Measurements from ENCODE around the gene PLA2G15.

Gene PLA2G15

DNA sequence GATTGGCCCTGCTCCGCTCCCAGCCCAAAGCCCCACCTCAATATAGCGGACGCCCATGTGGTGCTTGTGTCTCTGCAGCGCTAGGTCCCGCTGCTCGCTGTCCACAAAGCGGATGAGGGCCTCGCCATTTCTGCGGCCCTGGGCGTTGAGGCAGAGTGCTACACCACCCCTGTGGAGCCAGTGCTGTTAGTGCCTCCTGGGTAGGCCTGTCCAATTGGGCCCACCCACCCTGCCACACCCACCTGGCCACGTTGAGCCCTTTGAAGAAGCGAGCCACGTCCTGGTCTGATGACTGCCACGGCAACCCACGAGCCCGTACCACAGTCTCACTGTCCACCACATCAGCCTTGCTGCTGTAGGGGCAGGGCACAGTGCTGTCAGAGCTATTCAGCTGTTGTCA lies 12.8 kb upstream of the PLA2G15 start:
- no peak for DNase-seq (ENCODE audit: low read depth in 2 of 2)

DNA sequence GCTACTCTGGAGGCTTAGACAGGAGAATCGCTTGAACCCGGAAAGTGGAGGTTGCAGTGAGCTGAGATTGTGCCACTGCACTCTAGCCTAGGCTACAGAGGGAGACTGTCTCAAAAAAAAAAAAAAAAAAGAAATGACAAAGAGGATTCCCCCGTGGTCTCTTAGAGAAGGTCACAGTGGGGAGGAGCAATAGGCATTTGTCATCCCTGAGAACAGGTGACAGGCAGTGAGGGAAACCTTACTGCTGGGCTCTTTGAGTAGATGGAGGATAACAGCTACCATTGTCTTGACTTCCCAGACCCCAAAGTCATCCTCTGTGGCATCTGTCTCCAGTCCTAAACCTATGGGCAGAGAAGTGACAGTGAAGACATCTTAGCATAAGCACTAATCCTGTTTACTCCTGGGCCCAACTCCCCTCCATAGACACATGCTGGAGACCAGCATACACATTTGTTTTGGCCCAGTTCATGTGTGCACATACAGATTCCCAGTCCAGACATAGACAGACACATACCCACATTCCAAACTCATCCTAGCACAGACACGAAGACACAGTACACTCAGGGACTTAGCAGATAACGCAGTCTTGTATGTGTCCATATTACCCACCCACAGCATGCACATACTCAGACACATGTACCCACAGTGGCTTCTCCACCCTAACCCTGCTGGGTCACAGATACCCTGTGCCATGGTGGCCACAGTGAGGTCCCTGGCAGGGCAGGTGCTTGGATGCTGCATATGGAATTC lies 11.9 kb upstream of the PLA2G15 start:
- DNase-seq (ENCODE audit: low read depth in 2 of 2), result no peak

DNA sequence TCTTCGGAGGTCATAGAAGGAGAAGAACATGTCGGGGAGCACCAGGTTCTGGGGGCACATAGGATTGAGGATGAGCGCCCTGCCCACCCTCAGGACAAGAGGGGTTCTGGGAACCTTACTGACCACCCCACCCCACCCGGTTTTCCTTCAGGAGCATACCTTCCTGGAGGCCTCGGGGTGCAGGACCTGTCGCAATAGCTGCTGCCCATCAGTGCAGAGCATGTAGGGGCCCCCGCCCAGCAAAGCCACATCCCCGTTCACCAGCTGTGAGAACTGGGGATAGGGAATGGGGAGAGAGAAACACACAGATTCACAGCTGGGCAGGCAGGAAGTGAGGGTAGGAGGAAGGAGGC lies 11.4 kb upstream of the PLA2G15 start:
- no peak for DNase-seq (ENCODE audit: low read depth in 2 of 2)

DNA sequence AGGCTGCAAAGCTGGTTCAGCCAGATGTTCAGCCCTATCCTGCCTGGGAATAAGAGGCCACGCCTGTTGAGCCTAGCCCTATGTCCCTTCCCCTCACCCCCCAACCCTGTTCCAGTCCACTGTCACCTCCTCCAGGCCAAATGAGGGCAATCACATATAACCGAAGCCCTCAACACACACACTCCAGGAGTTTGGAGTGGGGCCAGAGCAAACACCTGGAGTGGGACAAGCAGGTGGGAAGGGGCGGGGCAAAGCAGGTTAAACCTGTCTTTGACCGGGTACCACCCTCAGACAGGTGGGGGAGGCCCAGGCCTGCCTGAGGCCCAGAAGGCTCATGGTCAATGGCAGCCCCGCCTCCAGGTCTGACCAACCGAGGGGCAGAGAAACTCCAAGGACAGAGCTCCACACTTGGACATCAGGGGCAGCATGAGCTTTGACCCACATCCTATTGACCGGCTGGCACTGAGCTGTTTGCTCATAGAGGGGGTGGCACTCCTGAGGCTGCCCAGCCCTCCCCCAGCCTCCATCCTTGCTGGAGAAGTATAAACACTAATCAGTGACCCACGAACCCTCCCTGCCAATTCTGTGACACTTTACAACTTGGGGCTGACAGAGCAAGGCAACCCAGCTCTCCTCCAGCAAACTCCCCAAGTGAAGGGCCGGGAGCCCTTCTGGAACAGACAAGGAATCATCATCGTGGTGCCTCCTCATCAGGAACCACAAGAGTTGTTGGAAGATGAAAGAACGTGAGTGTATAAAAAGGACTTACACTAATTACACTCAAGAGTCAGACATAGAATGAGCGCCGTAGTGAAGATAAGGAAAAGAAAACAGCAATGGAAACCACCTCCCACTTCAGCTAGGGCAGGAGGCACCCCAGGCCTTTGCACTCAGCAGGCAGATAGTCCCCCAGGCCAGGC lies 10.7 kb upstream of the PLA2G15 start:
- no peak for DNase-seq (ENCODE audit: low read depth in 2 of 2)

DNA sequence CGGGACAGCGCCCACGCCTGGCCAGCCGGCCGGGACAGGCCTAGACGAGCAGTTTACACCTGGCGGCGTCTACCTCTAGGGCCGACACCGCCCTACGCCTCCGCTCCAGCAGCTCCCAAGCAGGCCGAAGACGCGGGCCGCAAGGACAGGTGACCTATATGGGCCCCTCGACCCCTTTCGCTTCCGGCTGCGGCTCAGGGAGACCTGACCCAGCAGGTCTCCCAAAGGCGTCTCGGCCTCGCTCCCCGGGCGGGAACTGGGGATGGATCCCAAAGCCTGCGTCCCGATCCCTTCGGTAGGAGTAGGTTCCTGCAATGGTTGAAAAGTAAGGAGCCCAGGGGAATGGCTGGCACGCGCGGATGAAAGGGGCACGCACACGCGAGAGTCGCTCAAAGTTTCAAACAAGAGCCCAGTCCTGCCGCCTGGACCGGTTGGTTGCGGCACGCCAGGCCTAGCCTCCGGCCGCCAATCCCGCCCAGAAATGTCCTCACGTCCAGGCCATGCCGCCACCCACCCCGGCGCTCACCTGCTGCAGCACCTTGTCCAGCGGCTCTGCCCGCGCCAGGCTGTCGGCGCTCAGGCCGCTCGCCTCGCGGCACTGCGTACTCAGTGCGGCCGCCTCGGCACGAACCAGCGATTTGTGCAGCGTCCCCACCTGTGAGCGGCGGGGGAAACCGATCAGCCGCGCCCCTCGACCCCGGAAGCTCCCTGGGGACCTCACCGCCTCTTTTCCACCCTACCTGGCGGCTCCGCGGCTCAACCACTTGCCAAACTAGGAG lies 9.9 kb upstream of the PLA2G15 start:
- DNase-seq (ENCODE audit: low read depth in 2 of 2), result no peak

DNA sequence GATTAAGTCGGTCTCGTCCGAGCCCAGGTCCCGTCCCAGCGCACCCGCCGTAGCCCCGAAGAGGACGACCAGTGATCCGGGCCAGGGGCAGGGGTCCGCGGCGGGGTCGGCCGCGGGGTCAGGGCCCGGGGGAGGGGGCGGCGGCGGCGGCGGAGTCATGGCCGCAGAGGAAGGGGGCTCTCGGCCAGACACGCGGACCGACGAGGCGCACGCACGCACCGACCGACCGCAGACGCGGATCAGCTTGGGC lies 9.4 kb upstream of the PLA2G15 start, which contains the start of gene ESRP2:
TSS of gene ESRP2 (minus strand) at position 241 of the 250 bp plus-strand sequence. CDS start at position 159, 82 bp downstream.
- DNase-seq (ENCODE audit: low read depth in 2 of 2), result no peak

DNA sequence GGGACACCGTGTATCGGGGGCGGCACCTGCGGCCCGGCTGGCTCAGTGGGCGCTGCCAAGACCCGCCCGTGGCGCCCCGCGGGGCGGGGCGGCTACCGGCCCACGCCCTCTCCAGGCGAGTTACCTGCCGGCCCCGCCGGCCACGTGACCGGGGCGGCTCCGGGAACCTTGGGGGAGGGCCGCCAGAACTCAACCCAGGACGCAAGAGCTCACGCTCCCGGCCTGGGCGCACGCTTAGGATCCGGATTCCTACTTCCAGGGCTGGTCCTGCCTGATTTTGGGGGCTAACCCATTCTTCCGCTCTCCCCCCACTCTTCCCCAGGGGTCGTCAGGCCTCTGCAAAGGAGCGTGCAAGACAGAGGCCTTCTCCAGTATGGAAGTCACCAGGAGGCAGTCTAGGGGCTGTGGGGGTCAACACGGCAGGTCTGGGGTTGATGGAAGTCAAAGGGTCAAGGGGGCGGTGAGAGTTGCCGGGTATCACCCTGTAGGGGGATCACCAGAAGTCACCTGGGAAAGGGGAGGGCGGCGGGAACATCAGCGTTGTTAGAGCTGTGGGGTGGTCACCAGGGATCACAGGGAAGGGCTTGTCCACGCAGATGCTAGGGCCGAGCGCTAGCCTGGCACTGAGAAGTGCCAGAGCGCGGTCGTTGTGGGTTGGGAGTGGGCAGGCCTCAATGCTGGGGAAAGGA lies 8.9 kb upstream of the PLA2G15 start:
- DNase-seq (ENCODE audit: low read depth in 2 of 2), result peak in 1 of 2 donors; percentile 36

DNA sequence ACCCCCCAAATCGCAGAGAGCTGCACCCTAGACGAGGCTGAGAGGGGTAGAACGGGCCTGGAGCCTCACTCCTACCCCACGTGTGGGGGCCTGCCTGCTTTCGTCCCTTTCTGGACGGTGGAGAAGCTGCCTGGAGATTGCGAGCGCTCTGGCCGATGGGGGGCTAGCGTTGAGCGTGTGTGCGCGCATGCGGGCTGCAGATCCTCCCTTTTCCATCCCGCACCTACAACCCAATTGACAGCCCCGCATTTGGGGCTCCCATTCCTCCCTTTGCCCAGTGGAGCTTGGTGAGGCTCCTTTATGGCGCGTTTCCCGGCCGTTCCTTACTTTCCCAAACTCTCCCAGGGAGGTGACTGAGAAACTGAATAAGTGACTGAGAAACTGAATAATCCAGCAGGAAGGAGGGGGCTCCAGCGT lies 8.3 kb upstream of the PLA2G15 start:
- no peak for DNase-seq (ENCODE audit: low read depth in 2 of 2)

DNA sequence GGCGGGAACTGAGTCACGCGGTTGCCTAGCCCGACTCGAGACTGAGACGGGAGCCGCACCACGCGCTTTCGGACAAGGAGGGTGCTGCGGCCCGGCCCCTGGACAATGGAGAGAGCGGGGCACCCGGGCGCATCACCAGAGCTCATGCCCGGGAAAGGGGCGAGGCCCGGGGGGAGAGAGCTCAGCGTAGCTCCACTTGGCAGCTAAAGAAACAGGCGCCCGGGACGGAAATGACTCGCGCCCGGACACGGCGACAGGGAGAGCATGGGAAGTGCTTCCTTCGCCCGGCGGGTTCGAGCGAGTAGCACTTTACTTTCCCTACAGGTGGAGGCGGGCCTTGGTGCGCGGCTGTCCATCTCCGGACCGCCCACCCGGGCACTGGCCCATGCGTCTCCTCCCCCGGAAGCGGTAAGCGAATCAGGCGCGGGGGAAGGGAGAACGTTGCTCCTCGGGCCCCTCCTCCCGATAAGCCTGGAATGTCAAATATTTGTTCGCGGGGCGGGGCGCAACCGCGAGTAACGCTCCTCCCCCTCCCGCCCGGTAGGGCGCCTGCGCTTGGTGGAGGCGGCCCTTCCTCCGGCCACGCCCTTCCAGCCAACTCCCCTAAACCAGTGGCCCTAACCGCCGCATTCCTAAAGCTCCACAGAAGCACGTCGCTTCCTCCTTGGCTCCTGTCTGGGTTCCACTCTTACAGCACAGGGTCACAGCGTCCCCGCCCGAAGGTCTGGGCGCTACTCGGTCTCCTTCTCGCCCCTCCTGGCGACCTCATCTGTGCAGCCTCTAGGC lies 7.7 kb upstream of the PLA2G15 start:
- DNase-seq (ENCODE audit: low read depth in 2 of 2), result peak; percentile 84 to 89

DNA sequence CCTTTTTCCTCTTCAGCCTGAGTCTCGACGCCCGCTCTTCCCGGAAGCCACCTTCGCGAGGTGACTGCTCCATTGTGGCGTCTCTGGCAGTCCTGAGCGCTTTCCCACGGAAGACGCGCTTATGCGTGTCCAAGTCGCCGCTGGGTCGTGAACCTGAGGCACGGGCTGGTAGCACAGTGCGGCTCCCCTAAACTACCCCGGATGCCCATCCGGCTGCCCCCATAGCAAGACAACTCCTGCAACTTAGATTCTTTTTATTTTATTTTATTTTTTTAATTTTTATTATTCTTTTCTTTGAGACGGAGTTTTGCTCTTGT lies 7.2 kb upstream of the PLA2G15 start:
- no peak for DNase-seq (ENCODE audit: low read depth in 2 of 2)

DNA sequence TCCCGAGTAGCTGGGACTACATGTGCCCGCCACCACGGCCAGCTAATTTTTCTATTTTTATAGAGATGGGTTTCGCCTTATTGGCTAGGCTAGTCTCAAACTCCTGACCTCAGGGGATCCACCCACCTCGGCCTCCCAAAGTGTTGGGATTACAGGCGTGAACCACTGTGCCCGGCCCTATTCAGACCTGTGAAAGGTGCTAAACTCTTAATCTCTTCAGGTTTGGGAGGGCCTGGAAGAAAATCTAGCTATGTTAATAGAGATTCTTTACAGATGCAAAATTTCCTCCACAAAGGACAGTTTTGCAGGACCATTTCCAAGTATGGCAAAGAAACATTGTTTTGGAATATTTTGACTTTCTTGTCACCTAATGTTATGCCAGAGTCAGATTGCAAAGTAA lies 3.1 kb upstream of the PLA2G15 start:
- DNase-seq (ENCODE audit: low read depth in 2 of 2), result no peak

DNA sequence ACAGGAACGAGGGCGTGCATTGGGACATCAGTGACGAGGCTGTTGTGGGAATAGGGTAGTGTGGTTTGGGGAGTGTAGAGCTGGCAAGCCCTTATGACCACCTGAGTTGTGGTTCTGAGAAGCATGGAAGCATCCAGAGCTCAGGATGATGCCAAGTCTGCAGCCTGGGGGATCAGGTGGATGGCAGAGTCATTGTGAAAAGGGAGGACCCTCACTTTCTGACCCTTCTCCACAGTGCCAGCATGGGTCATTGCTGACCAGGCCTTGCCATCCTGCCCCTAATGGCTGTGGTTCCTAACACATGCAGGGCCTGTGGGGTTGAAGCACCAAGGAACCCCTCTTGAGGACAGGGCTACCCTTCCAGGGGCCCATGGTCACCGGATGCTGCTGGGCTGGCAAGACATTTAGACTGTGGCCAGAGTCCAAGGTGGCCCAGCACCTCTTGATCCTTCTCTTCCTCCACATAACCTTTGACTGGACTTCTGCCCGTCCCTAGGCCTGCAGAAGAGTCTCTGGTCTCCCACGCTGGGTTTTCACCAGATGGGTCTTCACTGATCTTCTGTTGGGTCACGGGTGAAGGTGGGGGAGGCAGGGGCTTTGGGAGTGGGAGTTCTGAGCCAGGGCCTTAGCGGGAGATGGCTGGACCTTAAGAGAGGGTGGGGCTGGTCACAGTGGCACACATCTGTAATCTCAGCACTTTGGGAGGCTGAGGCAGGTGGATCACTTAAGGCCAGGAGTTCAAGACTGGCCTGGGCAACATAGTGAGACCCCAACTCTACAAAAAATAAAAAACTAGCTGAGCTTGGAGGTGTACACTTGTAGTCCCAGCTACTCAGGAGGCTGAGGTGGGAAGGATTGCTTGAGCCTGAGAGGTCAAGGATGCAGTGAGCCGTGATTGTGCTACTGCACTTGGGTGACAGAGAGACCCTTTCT lies 2.0 kb upstream of the PLA2G15 start:
- DNase-seq (ENCODE audit: low read depth in 2 of 2), result no peak

DNA sequence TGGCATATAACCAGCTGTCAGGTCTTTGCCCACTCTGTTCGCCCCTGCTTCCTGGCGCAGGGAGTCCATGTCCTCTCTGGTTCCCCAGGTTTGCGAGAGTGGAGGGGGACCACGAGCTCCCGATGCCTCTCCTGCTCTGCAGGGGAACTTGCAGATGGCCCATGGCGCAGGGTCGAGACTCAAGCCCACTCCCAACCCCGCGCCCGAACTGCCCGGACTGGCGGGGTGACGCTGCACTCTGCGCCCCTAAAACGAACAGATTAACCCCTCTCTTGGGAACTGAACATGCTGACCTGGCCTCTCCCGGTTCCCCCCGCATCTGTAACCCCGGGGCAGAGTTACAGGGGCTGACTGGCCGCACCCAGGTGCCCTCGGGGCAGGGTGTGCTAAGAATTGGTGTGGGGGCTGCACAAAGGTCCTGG lies 681 bp upstream of the PLA2G15 start:
- DNase-seq (ENCODE audit: low read depth in 2 of 2), result no peak

DNA sequence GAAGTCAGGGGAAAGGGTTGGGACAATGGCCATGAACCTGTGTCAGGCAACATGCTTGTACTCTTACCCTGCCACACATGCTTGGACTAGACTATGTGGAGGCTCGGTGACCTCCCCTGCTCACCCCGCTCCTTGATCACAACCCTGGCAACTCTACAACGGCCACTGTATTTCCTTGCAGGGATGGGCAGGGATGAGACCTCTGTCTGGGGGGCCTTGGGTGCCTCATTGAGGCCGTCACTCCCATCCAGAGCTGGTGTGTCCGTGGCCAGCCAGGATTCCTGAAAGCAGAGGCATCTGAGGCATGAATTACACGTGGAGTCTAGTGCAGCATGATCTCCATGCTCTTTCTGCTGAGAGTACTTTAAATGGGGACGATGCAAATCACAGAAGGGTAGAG lies 948 bp downstream of the PLA2G15 start:
- no peak for DNase-seq (ENCODE audit: low read depth in 2 of 2)

DNA sequence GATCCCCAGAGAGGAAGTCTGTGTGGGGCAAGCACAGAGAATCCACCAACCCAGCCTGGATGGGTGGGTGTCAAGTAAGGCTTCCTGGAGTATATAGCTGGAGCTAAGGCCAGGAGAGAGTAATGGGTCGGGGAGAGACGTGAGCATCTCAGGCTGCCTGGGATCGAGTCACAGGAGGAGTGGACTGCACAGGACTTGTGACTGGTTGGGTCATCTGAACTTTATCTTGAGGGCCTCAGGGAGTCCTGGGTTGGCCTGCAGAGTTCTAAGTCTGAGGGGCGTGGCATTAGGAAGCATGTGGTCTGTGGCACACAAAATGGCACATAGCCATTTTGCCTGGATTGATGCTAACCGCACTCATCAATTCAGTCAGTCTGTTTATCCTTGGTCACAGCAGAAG lies 1.5 kb downstream of the PLA2G15 start:
- DNase-seq (ENCODE audit: low read depth in 2 of 2), result no peak

DNA sequence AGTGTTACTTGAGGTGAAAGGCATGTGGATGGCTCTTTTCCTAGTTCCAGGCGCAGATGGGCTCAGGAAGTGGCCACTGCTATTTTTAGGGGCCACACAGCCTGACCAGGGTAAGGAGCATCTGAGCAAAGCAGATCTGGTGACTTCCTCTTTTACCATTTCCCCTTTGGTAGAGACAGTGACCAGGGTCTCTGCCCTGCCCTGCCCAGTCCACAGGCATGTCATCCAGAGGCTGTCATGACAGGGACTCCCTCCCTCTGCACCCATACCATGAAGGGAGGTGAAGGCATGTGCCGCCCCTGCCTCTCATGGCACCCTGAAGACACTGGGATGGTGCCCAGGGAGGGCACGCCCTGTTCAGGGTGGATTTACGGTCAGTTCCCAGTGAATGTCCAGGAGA lies 2.2 kb downstream of the PLA2G15 start:
- no peak for DNase-seq (ENCODE audit: low read depth in 2 of 2)

DNA sequence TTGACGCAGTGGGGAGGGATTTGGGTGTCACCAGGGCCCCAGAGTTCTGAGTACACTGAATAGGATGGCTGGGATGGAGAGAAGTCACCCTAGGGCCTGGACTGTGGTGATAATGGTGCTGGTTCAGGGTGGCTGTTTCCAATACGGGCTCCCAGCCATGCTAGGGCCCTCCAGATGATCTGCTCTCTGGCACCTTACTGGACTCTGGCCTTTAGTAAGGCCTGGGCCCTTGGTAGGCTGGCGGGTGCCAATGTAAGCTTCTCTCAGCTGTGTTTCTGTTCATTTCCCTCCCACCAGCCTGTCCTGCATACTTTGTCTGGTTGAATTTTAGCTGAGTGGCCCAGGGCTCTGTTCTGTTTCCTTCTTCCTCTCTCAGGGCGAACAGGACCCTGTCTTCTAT lies 2.8 kb downstream of the PLA2G15 start:
- no peak for DNase-seq (ENCODE audit: low read depth in 2 of 2)

DNA sequence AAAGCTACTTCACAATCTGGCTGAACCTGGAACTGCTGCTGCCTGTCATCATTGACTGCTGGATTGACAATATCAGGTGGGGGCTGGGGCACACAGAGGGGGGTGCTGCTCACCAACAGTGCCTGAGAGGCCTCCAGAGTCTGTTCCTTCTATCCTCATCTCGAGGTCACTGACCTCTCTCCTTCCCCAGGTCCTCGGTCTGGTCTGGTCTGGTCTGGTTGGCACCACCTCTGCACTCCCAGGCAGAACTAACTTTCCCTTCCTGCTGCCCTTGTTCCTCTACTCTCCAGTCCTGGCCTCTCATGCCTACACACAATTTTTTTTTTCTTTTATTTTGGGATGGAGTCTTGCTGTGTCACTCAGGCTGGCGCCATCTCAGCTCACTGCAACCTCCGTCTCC lies 4.2 kb downstream of the PLA2G15 start:
- DNase-seq (ENCODE audit: low read depth in 2 of 2), result no peak

DNA sequence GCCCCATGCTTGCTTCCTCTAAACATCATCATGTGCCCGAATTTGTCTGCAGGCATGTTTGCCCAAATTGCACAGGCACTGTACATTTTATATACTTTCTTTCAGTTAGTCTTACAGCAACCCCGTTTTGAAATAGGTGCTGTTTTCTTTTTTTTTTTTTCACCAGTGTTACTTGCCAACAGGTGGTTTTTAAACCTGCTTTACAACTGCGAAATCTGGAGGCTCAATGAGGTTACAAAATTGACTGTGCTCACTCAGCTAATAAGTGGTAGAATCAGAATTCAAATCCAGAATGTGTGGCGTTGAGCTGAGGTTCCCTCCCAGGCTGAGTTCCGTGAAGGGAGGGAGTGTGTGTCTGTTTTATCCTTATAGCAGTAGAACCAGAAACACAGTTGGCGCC lies 5.8 kb downstream of the PLA2G15 start:
- DNase-seq (ENCODE audit: low read depth in 2 of 2), result no peak

DNA sequence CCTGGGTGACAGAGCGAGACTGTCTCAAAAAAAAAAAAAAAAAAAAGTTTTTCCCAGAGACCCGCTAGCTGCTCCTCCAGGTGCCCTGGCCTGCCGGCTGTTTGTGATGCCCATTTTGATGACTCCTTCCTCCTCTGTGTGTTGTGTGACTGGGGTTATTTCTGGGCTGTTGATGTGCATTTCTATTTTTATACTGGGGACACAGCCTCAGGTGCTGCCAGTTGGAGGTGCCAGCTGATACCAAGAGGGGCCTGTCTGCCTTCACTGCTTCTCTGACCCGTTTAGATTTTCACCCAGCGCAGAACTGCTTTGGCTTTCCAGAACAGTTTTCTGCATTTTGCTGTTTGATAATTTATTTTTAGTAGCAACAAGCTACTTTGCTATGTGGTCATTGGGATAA lies 6.7 kb downstream of the PLA2G15 start:
- no peak for DNase-seq (ENCODE audit: low read depth in 2 of 2)
